Muscle of leg (tissue), 11 donors: ENCODE measurements around the gene TOMM7. TPM values are rescaled to one million over a fixed set of nuclear protein-coding genes. Genes with fewer than 3 reads are reported as not detected.

Source experiments
- DNase-seq: peaks from one replicate; pipeline ENCODE4 v3.0.0; 2013
- H3K27ac ChIP-seq: one replicate; pipeline ENCODE4 v1.5.1; 2013; ENCODE audit warnings: mild to moderate bottlenecking, low read length, control low read depth
- H3K27me3 ChIP-seq: one replicate; pipeline ENCODE4 v1.6.1; 2013; ENCODE audit warnings: low read length; ENCODE audit not compliant: control insufficient read depth, insufficient read depth
- H3K36me3 ChIP-seq: one replicate; pipeline ENCODE4 v1.6.1; 2013; ENCODE audit warnings: low read length; ENCODE audit not compliant: control insufficient read depth, insufficient read depth
- H3K4me1 ChIP-seq: one replicate; pipeline ENCODE4 v1.6.1; 2013; ENCODE audit warnings: low read length; ENCODE audit not compliant: control insufficient read depth, insufficient read depth
- H3K4me3 ChIP-seq: one replicate; pipeline ENCODE4 v1.5.1; 2013; ENCODE audit warnings: low read length, control low read depth
- H3K9me3 ChIP-seq: replicated peaks from 2 replicates; pipeline ENCODE4 v1.6.1; 2013; ENCODE audit warnings: low read depth, low read length; ENCODE audit not compliant: control insufficient read depth
- WGBS: methylation state at CpG from one replicate; pipeline ENCODE4 v1.1.5; 2013; ENCODE audit warnings: missing lambda C conversion rate; ENCODE audit not compliant: insufficient coverage; 5-methylcytosine and 5-hydroxymethylcytosine counted together
- polyA plus RNA-seq, 8 donors: library from polyadenylated mRNA; unstranded; fragments of 120-200 nt; gene quantifications; one replicate each; pipeline versions ENCODE4 v1.2.1 to v1.2.3, GENCODE V29; 2013; ENCODE audit warnings: inconsistent platforms in 1 of 8, low replicate concordance in 1 of 8; ENCODE audit not compliant: insufficient read length in 8 of 8, insufficient read depth in 1 of 8
- total RNA-seq: library from RNA; stranded (reverse); fragments of 120-200 nt; gene quantifications from one replicate; pipeline ENCODE4 v1.2.4, GENCODE V29; 2013

TOMM7 gene
- total and polyA plus RNA-seq, 9 donors = 648 to 986 (median 834) TPM

DNA sequence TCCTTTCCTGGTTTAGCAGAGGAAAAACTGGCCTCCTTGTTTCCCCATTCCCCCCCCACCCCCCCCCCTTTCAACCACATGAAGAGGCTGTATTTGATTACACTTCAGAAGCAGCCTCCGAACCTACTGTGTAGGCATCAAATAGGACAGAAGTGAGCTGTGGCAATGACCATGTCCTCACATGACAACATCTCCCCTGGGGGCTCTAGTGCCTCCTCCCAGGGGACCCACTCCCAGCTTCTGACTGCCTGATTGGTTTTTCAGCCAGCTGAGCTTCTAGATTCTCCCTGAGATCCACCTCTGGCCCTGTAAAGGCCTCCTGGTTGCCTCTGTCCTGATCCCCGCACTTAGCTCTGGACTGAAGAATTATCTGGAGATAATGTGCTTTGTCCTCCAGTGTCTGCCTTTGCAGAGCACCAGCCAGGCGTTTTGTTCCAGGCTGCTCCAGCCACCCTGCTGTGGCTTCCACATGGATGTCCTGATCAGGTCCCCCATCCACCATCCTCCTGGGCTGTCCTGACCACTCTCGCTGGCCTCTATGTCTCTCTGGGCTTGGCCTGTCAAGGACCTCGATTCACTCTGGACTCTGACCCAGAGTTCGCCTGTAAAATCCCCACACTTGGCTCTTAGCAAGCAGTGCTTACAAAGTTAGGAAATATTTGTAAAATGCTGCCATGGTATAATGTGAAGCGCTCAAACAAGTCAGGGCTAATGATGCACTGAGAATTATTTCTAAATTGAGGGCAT lies 42.4 kb upstream of the TOMM7 start:
- H3K4me1 ChIP-seq = peaks cover 21% of the 10 kb centered on the region
- DNase-seq = peak; percentile 43
- 68% methylated on average over 4 of the region's 7 CpGs for WGBS

DNA sequence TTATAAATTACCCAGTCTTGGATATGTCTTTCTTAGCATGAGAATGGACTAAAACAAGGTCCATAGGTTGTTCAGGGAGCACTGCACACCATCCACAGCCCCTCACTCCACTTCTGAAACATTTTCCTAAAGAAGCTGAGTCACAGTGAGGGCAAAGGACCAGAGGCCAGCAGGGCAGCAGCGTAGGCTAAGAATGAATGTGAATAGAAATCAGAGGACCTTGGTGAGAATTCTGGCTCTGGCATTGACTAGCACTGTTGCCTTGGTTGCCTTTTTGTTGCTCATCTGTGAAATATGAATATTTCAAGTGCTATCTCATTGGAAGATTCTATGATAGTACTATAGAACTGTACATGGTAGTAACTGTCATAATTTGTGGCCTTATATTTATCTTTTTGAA lies 41.7 kb upstream of the TOMM7 start:
- Histone ChIP-seq H3K9me3 (no peaks in the 10 kb centered on the region), H3K4me3 (no peak overlapping the region), H3K27ac (no peak overlapping the region), H3K36me3 (peaks cover 2% of the 10 kb centered on the region), H3K27me3 (no peaks in the 10 kb centered on the region), H3K4me1 (peaks cover 21% of the 10 kb centered on the region)
- no peak for DNase-seq
- 100% methylated on average over 1 of the region's 1 CpG for WGBS

More for the DNA sequence above, 42.4 kb upstream of the TOMM7 start:
- Histone ChIP-seq H3K27ac (peak overlapping the region; percentile 77), H3K27me3 (no peaks in the 10 kb centered on the region), H3K9me3 (no peaks in the 10 kb centered on the region), H3K36me3 (peaks cover 2% of the 10 kb centered on the region), H3K4me3 (no peak overlapping the region)

DNA sequence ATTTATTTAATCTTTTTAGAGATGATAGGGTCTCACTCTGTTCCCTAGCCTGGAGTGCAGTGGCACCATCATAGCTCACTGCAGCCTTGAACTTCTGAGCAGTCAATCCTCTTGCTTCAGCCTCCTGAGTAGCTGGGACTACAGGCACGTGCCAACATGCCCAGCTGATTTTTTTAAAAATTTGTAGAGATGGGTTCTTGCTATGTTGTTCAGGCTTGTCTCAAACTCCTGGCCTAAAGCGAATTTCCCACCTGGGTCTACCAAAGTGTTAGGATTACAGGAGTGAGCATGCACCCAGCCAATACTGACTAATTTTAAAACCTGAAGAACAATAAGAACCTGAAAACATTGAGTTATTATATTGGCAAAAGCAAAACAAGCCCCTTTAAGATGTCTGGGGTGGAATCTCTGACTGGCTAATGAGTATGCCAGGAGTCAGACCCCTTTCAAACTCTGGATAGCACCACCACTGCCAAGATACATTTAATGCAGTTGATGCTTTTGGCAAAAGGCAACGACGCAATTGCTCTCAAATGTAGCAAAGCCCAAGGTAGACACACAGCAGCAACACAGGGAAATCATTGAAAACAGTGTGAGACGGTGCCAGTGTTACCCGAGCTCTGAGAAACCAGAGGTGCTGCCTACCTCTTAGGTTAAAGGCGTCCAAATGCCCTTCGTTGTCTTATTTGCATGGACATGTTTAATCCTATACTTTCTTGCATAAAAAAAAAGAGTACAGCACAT lies 40.7 kb upstream of the TOMM7 start:
- Histone ChIP-seq H3K27ac (no peak overlapping the region), H3K27me3 (no peaks in the 10 kb centered on the region), H3K9me3 (no peaks in the 10 kb centered on the region), H3K4me3 (no peak overlapping the region), H3K4me1 (peaks cover 20% of the 10 kb centered on the region), H3K36me3 (peaks cover 10% of the 10 kb centered on the region)
- WGBS = 59% methylated on average over 6 of the region's 8 CpGs
- no peak for DNase-seq

DNA sequence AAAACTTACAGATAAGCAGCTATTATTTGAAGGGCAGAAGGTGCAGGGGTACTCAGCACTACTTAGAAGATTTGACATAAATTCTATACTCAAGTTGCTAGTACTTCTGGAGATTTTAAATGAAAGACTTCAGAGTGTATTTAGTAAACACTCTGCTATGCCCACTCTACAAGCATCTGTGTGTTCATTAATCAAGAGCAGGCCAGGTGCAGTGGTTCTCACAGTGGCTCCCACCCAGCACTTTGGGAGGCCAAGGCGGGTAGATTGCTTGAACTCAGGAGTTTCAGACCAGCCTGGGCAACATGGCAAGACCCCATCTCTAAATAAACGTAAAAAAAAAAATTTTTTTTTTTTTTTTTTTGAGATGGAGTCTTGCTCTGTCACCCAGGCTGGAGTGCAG lies 38.9 kb upstream of the TOMM7 start:
- Histone ChIP-seq H3K9me3 (no peaks in the 10 kb centered on the region), H3K4me3 (no peak overlapping the region), H3K36me3 (peaks cover 10% of the 10 kb centered on the region), H3K27ac (no peak overlapping the region), H3K4me1 (peaks cover 11% of the 10 kb centered on the region), H3K27me3 (no peaks in the 10 kb centered on the region)
- DNase-seq = no peak
- no CpG with 5 or more reads among the region's 2 CpGs for WGBS

DNA sequence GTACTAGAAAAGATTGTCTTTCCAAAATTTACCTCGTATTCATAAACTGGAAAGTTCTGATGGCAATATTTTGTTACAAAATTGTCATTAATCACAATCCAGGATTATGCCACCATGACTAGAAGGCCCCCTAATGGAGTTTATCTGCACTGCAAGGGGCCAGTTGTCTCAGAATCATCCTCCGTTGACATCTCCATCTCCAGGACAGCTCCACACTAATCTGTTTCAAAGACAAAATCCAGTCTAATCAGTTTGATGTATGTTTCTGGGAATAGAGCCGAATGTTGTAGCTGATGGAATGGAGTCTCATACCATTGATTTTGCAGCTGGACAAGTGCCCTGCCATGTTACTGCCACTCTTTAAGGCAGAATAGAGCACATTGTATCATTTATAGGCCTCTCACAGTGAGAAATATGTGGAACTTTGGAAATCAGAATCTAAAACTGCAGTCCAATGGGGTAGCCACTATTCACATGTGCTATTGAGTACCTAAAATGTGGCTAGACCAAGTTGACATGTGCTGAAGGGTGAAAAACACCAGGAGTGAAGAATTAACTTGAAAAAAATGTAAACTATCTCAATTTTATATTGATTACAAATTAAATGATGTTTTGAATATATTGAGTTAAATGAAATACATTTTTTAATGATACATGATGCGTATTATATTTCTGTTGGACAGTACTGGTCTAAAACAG lies 38.3 kb upstream of the TOMM7 start:
- Histone ChIP-seq H3K27me3 (no peaks in the 10 kb centered on the region), H3K4me1 (peaks cover 8% of the 10 kb centered on the region), H3K27ac (no peak overlapping the region), H3K36me3 (peaks cover 10% of the 10 kb centered on the region), H3K9me3 (no peaks in the 10 kb centered on the region), H3K4me3 (no peak overlapping the region)
- WGBS = no CpG with 5 or more reads among the region's 4 CpGs
- no peak for DNase-seq

DNA sequence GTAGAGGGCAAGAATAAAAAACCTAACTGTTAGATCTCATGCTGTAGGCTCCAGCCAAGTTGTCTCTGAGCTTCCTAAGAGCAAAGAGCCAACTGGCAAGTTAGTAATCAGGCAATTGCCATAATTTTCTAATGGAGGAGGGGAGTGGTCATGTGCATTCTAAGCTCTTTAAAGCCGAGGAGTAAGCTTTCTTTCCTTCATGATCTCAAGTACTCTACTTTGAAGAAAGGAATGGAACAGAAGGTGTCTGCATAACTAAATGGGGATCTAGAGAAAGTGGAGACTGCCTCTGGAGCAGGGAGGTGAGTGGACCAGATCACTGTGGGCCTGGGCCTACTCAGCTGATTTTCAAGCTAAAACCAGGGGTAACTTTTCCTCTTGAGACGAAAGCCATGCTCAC lies 37.7 kb upstream of the TOMM7 start:
- Histone ChIP-seq H3K9me3 (no peaks in the 10 kb centered on the region), H3K27ac (peak overlapping the region; percentile 17), H3K4me3 (no peak overlapping the region), H3K27me3 (no peaks in the 10 kb centered on the region), H3K4me1 (peaks cover 13% of the 10 kb centered on the region), H3K36me3 (peaks cover 10% of the 10 kb centered on the region)
- no CpG with 5 or more reads among the region's 2 CpGs for WGBS
- peak; percentile 56 for DNase-seq

DNA sequence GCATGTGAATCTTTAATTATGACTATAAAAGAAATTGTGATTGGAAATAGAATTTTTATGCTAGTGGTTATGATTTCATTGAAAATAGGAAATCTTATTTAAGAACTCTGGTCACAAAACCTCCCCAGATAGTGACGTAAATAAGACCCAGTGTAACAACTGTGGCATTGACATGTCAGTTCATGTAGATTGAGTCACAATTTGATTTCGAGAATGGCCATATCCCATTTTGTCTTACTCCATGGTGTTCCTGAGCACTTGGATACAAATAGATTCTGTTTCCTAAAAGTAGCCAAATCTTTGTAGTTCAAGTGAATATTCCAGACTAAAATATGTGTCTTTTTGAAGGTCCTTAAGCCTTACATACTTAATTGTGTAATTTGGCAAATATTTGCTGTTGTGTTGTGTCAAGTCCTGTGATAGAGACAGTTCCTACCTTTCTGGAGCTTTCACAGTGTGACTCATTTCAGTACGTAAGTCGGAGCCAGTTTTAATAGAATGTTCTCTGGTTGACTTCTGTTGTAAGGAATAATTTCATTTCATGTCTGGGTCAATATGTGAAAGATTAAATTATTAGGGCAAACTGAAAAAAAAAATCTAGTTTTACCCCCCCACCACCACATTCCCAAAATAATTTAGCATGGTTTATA lies 37.1 kb upstream of the TOMM7 start:
- Histone ChIP-seq H3K27me3 (no peaks in the 10 kb centered on the region), H3K9me3 (no peaks in the 10 kb centered on the region), H3K36me3 (peaks cover 10% of the 10 kb centered on the region), H3K4me3 (no peak overlapping the region), H3K4me1 (peaks cover 13% of the 10 kb centered on the region), H3K27ac (no peak overlapping the region)
- WGBS = no CpG with 5 or more reads among the region's 4 CpGs
- DNase-seq = no peak

DNA sequence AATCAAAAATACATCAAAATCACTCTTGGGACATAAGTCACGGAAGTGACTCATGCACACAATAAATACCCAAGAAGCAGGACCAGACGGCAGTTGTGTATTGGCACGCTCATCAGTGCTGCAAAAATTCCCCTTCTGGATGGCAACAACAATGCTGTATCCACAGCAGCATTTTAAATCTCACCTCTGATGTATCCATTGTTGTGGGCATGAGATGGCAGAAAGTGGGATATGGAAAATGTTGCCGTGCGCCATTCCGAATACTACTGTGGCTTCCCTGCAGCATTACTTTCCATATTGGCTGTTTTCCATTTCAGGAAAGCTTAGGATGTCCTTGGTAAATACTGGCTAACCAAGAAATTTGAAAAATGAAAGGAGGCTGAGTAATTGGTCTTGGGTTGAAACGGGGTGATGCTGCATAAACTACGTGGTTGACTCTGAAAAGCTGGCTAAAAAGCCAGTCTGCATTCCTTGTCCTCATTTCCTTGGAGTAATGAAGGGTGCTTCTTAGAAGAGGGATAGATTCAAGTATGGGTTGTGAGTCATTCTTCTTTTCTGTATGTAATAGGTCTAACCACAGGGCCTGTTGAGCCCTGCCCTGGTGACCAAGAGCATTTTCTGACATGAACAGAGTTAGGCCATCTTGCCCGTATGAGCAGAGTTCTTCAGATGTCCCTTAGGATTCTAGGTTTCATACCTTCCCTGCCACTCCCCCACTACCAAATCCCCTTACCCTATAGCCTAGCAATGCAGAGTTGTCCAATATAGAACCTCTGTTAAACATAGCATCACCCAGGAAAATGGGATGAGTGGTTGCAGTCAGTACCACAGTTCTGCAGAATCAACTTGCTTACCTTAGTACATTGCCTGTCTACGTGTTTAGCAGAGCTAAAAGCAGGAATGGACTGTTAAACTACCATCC lies 36.3 kb upstream of the TOMM7 start:
- H3K4me1 ChIP-seq = peaks cover 18% of the 10 kb centered on the region
- no peak overlapping the region for H3K4me3 ChIP-seq
- no peak overlapping the region for H3K27ac ChIP-seq
- peaks cover 10% of the 10 kb centered on the region for H3K36me3 ChIP-seq
- 96% methylated on average over 4 of the region's 10 CpGs for WGBS
- H3K9me3 ChIP-seq = no peaks in the 10 kb centered on the region
- no peak for DNase-seq
- no peaks in the 10 kb centered on the region for H3K27me3 ChIP-seq

DNA sequence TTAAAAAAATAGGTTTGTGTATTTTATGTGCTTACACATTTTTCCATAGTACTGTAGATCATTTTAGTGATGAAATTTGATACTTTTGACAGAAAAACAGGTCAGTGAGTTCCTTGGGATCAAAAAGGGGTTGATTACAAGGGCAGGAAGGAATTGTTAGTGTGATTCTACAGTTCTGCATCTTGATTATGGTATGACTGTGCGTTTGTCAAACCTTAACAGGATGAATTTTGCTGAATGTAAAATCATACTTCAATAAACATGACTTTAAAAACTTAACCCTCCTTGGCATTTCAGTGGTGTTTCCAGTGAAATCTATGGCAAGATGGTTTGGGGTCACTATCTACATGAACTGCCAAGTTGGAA lies 35.6 kb upstream of the TOMM7 start:
- no peaks in the 10 kb centered on the region for H3K9me3 ChIP-seq
- no peak for DNase-seq
- no CpG with 5 or more reads among the region's 1 CpG for WGBS
- H3K4me1 ChIP-seq = peaks cover 24% of the 10 kb centered on the region
- peaks cover 10% of the 10 kb centered on the region for H3K36me3 ChIP-seq
- H3K27ac ChIP-seq = no peak overlapping the region
- H3K4me3 ChIP-seq = no peak overlapping the region
- H3K27me3 ChIP-seq = no peaks in the 10 kb centered on the region
